OCI-LY7 (cell line): ENCODE measurements around the gene FCRL3. TPM values are rescaled to one million over a fixed set of nuclear protein-coding genes. Genes with fewer than 3 reads are reported as not detected.

Experiments
- BruUV-seq: library from RNA; stranded (reverse); fragments of 400-500 nt; replicated peaks from 2 replicates; lab custom pipeline; 2021; lab: Mats Ljungman, UMichigan
- CTCF ChIA-PET: fragments of 300-600 bp; sonication (Branson Sonifier 250); formaldehyde crosslinking; loops from one replicate; lab custom pipeline; 2022; ENCODE audit warnings: antibody characterized with exemption; ENCODE audit not compliant: unreplicated experiment; lab: Charles Lee
- POLR2A ChIA-PET: fragments of 300-600 bp; sonication (Branson Sonifier 250); formaldehyde crosslinking; loops from one replicate; lab custom pipeline; 2022; ENCODE audit warnings: antibody characterized with exemption; lab: Charles Lee
- DNase-seq: peaks from one replicate; pipeline ENCODE4 v3.0.0-alpha.2; 2015; ENCODE audit warnings: low spot score
- H2AFZ ChIP-seq: fragments of 200-600 bp; sonication (generic), shearing (Covaris generic); 2 replicates; pipeline ENCODE4 v1.6.1; 2014; ENCODE audit warnings: mild to moderate bottlenecking, antibody characterized with exemption, low read length, moderate library complexity
- H3K27ac ChIP-seq: fragments of 200-600 bp; sonication (generic); 2 replicates; pipeline ENCODE4 v1.5.1; 2014; ENCODE audit warnings: mixed run types, low read depth, mild to moderate bottlenecking, moderate library complexity, low read length, inconsistent platforms; ENCODE audit not compliant: poor library complexity, severe bottlenecking
- H3K36me3 ChIP-seq: fragments of 200-600 bp; sonication (generic); 2 replicates; pipeline ENCODE4 v1.6.1; 2014; ENCODE audit warnings: mild to moderate bottlenecking, antibody characterized with exemption, low read length, moderate library complexity, mixed read lengths; ENCODE audit not compliant: insufficient read depth
- H3K4me1 ChIP-seq: fragments of 200-600 bp; sonication (generic); 2 replicates; pipeline ENCODE4 v1.5.1; 2014; ENCODE audit warnings: mild to moderate bottlenecking, low read length; ENCODE audit not compliant: insufficient read depth, poor library complexity, severe bottlenecking
- H3K4me2 ChIP-seq: fragments of 200-600 bp; sonication (generic); 2 replicates; pipeline ENCODE4 v1.6.1; 2014; ENCODE audit warnings: mild to moderate bottlenecking, low read length
- H3K4me3 ChIP-seq: fragments of 200-600 bp; sonication (generic); 2 replicates; pipeline ENCODE4 v1.5.1; 2014; ENCODE audit warnings: mild to moderate bottlenecking, low read depth, low read length; ENCODE audit not compliant: poor library complexity, severe bottlenecking
- H3K79me2 ChIP-seq: fragments of 200-600 bp; sonication (generic); 2 replicates; pipeline ENCODE4 v1.6.1; 2016; ENCODE audit warnings: low read depth, mild to moderate bottlenecking, low read length, moderate library complexity, mixed read lengths; ENCODE audit not compliant: insufficient read depth
- H3K9me2 ChIP-seq: fragments of 200-600 bp; sonication (generic); 2 replicates; pipeline ENCODE4 v1.6.1; 2016; ENCODE audit warnings: mild to moderate bottlenecking, low read length, mixed read lengths; ENCODE audit not compliant: insufficient read depth
- H3K9me3 ChIP-seq: fragments of 200-600 bp; sonication (generic); 2 replicates; pipeline ENCODE4 v1.6.1; 2014; ENCODE audit warnings: mild to moderate bottlenecking, mixed run types, low read length, mixed read lengths
- H4K20me1 ChIP-seq: fragments of 200-600 bp; sonication (generic); 2 replicates; pipeline ENCODE4 v1.6.1; 2014; ENCODE audit warnings: mild to moderate bottlenecking, antibody characterized with exemption, low read length, moderate library complexity, mixed read lengths; ENCODE audit not compliant: insufficient read depth
- CTCF ChIP-seq: fragments of 200-600 bp; sonication (generic); conservative IDR thresholded peaks from 2 replicates; pipeline ENCODE4 v1.5.1; 2014; ENCODE audit warnings: mild to moderate bottlenecking, antibody characterized with exemption, low read length, moderate library complexity, mixed read lengths
- EZH2phosphoT487 ChIP-seq: fragments of 200-600 bp; sonication (generic); IDR thresholded peaks from 2 replicates; pipeline ENCODE4 v1.6.1; 2018; ENCODE audit warnings: low read depth, borderline replicate concordance, mild to moderate bottlenecking, mixed run types, antibody characterized with exemption, low read length, moderate library complexity, mixed read lengths
- intact Hi-C: fragments of 100-400 bp; cut with micrococcal nuclease; formaldehyde crosslinking; loops from one replicate; pipeline ENCODE4 v1.10.0; 2022; ENCODE audit not compliant: unreplicated experiment
- total RNA-seq, 2 experiments: library from RNA; depleted of rRNA in 1 of 2; stranded (reverse); fragments of >200 nt in 1 of 2; shearing (Covaris generic) in 1 of 2; gene quantifications; 2 replicates each; pipeline ENCODE4 v1.2.3, GENCODE V29; 2014 to 2022

The FCRL3 gene
- total RNA-seq, 2 experiments from 2014 or later: 0.88 to 0.99 TPM

- ChIA-PET CTCF (no interaction called here), POLR2A (no interaction called here)
- Histone ChIP-seq H3K9me2 (no peaks in the 10 kb centered on the region), H3K9me3 (peaks cover 55% of the 10 kb centered on the region), H3K36me3 (no peaks in the 10 kb centered on the region; the same call in 1 of the 2 replicates), H4K20me1 (no peaks in the 10 kb centered on the region), H3K4me3 (no peak overlapping the region), H3K4me1 (no peaks in the 10 kb centered on the region), H3K4me2 (no peak overlapping the region), H3K79me2 (no peaks in the 10 kb centered on the region), H3K27ac (no peak overlapping the region), H2AFZ (no peak overlapping the region)
- no peak for TF ChIP-seq CTCF
- TF ChIP-seq EZH2phosphoT487: no peak
- BruUV-seq: no TSS peak
- no peak for DNase-seq
- intact Hi-C loops: no loop called here
Observed at GRCh38 chr1:157671895-157672294, 28.7 kb downstream of the FCRL3 start.

GRCh38 chr1:157659576-157660247 lies 40.9 kb downstream of the FCRL3 start:
- BruUV-seq: no TSS peak
- peaks cover 17% of the 10 kb centered on the region; the same call in 1 of the 2 replicates for H3K9me3 ChIP-seq
- ChIA-PET POLR2A (interaction anchor here (0.7 kb wide), 1 partner anchor 92 kb away, joined by 3 read pairs; no protein-coding TSS in a partner anchor), CTCF (no interaction called here)
- no peaks in the 10 kb centered on the region for H3K9me2 ChIP-seq
- H3K79me2 ChIP-seq: no peaks in the 10 kb centered on the region
- H3K4me2 ChIP-seq: peak overlapping the region; percentile 64
- no peaks in the 10 kb centered on the region; the same call in 1 of the 2 replicates for H3K36me3 ChIP-seq
- no peak overlapping the region for H3K4me3 ChIP-seq
- DNase-seq: peak; percentile 58
- no peaks in the 10 kb centered on the region for H4K20me1 ChIP-seq
- peak overlapping the region; percentile 50 for H3K27ac ChIP-seq
- intact Hi-C loops: loop anchor here (10.0 kb wide), 1 partner anchor 95 kb away; no protein-coding TSS in a partner anchor
- no peak for TF ChIP-seq CTCF
- TF ChIP-seq EZH2phosphoT487: no peak
- H2AFZ ChIP-seq: peak overlapping the region; percentile 83
- H3K4me1 ChIP-seq: peaks cover 57% of the 10 kb centered on the region

DNA sequence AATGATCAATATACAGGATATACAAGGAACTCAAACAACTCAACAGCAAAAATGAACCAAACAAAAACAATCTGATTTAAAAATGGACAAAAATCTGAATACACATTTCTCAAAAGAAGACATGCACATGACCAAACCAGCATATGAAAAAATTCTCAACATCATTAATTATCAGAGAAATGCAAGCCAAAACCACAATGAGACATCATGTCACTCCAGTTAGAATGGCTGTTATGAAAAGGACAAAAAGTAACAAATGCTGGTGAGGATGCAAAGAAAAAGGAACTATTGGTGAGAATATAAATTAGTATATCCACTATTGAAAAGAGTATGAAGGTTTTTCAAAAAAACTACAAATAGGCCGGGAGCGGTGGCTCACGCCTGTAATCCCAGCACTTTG lies 42.0 kb downstream of the FCRL3 start:
- Histone ChIP-seq H3K4me3 (no peak overlapping the region), H3K79me2 (no peaks in the 10 kb centered on the region), H3K27ac (no peak overlapping the region), H3K36me3 (no peaks in the 10 kb centered on the region; the same call in 1 of the 2 replicates), H3K4me2 (no peak overlapping the region), H2AFZ (peak overlapping the region; percentile 83; the same call in 1 of the 2 replicates), H3K4me1 (peaks cover 64% of the 10 kb centered on the region), H3K9me2 (no peaks in the 10 kb centered on the region), H3K9me3 (peaks cover 17% of the 10 kb centered on the region; the same call in 1 of the 2 replicates), H4K20me1 (no peaks in the 10 kb centered on the region)
- intact Hi-C loops: loop anchor here (10.0 kb wide), 1 partner anchor 96 kb away; no protein-coding TSS in a partner anchor
- CTCF ChIA-PET: no interaction called here
- TF ChIP-seq CTCF (no peak), EZH2phosphoT487 (no peak)
- no TSS peak for BruUV-seq
- DNase-seq: no peak
- POLR2A ChIA-PET: interaction anchor here (0.8 kb wide), 1 partner anchor 116 kb away, joined by 3 read pairs; no protein-coding TSS in a partner anchor
